ENCODE measurements around the gene CEP170B.
"Not testable (repeated sequence)": the region's sequence is repeated elsewhere in the genome, so short reads cannot be mapped to it uniquely, and the experiment has no call there.

CEP170B gene

DNA sequence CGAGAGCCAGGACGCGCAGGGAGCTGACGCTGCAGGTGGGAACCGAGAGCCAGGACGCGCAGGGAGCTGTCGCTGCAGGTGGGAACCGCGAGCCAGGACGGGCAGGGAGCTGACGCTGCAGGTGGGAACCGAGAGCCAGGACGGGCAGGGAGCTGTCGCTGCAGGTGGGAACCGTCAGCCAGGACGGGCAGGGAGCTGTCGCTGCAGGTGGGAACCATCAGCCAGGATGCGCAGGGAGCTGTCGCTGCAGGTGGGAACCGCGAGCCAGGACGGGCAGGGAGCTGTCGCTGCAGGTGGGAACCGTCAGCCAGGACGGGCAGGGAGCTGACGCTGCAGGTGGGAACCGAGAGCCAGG is 40.5 kb downstream of the CEP170B start:
- DNase-seq (ENCODE audit: low read depth, low spot score), result not testable (repeated sequence)

DNA sequence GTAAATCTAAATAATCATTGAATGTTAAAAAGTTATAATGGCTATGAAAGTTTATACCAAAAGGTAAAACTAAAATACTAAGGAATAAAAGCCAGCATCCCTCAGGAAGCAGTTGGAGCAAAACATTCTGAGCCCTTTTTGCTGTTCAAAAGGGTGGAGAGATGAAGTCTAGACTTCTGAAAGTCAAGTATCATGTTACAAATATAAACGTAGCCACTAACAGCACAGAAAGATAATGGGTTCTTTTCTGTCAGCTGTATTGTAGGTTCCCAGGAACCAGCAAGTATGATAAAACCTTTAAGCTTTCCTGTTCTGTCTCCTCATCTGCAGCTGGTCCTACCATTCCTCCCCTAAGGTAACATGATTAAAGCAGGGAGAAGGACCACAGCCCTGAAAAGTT is 43.2 kb downstream of the CEP170B start:
- no peak for DNase-seq (ENCODE audit: low read depth, low spot score)

DNA sequence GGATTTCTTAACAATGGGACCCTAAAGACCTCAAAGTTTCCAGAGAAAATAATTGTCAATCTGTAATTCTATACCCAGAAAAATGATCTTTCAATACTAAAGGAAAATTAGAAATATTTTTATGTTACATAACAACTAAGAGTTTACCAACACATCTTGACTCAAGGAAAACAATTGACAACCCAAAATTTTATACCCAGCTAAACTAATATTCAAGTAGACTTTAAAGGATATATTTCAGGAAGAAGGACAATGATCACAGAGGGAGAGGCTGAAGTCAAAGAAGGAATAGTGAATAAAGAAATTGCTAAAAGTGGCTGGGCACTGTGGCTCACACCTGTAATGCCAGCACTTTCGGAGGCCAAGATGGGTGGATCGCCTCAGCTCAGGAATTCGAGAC is 47.0 kb downstream of the CEP170B start:
- no peak for DNase-seq (ENCODE audit: low read depth, low spot score)

DNA sequence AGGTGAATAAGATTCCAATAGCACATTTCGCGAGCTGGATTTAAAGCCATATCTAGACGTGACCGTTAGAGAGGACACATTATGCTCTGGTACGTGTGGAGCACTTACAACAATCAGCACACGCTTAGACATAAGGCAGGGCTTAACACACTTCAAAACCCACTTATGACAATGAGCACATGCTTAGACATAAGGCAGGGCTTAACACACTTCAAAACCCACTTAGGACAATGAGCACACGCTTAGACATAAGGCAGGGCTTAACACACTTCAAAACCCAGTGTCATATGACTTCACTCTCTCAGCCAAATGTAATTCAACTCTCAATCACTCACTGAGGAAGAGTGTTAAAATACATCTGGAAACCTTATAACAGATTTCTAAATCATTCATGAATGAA is 48.4 kb downstream of the CEP170B start:
- no peak for DNase-seq (ENCODE audit: low read depth, low spot score)

DNA sequence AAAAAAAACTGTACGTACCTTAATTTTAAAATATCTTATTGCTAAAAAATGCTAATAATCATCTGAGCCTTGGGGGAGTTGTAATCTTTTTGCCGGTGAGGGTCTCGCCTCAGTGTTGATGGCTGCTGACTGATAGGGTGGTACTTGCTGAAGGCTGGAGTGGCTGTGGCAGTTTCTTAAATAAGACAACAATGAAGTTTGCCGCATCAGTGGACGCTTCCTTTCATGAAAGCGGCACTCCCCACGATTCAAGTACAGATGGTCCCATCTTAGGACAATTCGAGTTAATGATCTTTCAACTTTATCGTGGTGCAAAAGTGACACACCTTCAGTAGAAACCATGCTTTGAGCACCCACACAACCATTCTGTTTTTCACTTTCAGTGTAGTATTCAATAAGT is 52.0 kb downstream of the CEP170B start:
- DNase-seq (ENCODE audit: low read depth, low spot score), result no peak

DNA sequence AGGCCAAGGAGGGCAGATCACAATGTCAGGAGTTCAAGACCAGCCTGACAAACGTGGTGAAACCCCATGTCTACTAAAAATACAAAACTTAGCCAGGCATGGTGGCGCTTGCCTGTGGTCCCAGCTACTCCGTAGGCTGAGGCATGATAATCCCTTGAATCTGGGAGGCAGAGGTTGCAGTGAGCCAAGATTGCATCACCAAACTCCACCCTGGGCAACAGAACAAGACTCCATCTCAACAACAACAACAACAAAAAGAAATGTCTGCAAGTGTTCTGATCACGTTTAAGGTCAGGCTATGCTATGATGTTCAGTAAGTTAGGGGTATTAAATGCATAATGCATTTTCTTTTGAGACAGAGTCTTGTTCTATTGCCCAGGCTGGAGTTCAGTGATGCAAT is 52.9 kb downstream of the CEP170B start:
- DNase-seq (ENCODE audit: low read depth, low spot score), result no peak

DNA sequence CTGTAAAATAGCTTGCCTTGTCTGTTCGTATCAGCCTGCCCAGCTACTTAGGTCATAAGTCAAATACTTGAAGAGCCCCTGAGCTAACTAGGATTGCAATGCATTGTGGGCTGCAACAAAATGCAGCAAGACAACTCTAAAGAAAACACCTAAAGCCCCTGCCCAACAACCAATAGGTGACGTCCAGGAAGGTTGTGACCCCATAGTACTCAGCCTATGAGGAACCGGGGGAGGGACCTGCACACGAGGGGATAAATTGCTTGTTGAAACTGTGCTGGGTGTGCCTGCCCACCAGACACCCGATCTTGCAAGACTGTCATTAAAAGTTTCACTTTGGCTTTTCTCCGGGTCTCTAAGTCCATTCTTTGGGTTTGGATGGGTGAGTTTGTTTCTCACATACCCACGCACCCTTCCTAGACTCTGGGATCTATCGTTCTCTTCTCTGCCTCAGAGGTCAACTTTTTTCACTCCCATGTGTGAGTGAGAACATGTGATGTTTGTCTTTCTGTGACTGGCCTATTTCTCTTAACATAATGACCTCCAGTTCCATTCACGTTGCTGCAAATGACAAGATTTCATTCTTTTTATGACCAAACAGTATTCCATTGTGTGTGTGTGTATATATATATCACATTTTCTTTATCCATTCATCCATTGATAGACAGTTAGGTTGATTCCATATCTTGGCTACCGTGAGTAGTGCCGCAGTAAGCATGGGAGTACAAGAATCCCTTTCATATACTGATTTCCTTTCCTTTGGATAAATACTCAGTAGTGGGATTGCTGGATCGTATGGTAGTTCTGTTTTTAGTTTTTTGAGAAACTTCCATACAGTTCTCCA is 54.3 kb downstream of the CEP170B start:
- not testable (repeated sequence) for DNase-seq (ENCODE audit: low read depth, low spot score)

DNA sequence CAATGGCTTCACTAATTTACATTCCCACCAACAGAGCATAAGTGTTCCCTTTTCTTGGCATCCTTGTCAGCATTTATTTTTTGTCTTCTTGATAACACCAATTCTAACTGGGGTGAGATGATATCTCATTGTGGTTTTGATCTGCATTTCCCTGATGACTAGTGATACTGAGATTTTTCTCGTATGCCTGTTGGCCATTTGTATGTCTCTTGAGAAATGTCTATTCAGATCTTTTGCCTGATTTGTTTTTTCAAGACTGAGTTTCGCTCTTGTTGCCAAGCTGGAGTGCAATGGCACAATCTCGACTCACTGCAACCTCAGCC is 54.9 kb downstream of the CEP170B start:
- no peak for DNase-seq (ENCODE audit: low read depth, low spot score)

DNA sequence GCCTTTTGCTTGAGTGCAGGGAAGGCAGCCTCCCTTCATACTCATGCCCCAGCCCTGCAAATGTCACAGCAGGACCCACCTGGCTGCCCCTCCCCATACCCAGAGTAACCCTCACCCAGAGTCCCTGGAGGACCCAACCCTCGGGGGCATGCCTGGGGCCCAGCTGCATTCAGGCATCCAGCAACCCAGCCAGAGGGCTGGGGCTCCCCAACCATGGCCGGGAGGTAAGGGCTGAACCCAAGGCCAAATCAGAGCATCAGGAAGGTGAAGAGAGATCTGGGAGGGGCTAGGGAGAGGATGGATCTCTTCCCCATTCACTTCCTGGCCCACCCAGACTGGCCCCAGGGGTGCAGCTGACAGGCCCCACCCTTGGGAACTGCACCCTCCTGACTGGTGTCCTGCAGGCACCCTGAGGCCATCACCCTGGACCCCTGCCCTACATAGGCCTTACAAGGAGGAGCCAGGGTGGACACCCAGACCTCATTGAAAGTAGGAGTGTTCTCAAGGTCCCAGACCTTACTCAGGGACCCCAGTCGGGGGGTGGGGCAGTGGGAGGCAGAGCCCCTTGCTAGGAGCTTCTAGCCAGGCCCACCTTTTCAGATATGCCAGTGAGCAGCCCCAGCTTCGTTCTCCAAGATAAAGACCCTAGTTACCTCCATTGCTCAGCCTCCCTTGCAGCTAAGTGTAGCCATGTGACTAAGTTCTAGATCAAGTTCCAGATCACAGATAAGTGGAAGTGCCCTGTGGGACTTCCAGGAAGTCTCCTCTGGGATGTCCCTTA is 58.8 kb downstream of the CEP170B start:
- DNase-seq (ENCODE audit: low read depth, low spot score), result no peak

DNA sequence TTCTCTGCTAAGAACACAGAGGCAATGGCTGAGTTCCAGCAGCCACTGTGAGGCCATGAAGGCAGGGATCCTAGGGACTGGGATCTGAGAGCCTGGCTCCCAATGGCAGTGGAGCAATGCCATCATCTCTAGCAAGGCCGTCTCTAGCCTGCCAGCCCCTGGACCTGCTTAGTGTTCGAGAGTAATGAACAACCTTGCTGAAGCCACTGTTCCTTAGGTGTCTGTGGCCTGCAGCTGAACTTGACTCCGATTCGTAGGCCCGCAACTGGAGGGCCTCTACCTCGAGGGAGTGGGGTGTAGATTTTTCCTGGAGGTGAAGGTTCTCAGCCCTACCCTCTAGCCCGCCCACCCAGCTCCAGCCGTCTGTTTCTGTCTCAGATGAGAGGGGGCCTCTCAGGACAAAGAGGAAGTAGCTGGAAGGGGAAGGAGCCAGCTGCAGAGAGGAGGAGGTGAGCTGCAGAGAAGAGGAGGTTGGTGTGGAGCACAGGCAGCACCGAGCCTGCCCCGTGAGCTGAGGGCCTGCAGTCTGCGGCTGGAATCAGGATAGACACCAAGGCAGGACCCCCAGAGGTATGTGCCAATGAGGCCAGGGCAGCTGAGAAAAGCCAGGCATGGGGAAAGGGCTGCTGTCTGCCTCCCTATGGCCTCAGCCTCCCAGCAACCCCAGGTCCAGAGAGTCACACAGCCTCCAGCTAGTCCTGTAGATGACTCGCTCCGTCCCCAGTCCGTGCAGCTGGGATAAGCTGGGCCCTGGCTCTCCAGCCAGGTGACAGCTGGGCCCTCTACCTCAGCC is 59.5 kb downstream of the CEP170B start, which contains the start of gene PLD4:
Gene PLD4, plus strand, starts transcription at position 459 of the 793 bp plus-strand sequence. CDS start 2,262 bp downstream, outside the sequence.
- DNase-seq (ENCODE audit: low read depth, low spot score), result no peak

DNA sequence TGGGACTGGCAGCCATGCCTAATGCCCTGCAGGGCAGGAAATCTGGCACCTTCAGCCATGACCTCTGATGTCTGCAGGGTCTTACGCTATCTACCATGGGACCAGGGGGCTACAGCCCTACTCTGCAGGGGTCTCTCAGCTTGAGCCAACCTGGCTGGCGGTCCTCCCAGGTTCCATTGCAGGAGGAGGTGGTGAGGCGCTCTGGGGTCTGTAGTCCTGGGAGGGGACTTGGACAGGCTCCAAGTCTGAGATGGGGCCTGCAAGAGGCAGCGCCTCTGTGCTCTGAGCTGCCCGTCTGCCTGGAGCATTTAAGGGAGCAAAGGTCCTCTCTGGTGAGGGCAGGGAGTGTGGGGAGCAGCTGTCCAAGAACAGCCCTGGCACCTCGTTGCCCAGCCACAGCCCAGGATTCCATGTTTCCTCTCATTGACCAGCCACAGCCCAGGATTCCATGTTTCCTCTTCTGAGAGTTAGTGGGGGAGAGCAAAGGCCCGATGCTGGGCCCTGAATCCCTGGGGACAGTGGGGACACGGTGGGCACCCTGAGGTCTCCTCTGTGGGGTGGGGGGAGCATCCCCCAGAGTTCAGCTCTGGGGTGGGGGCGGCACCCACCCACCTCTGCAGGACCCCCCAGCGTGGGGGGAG is 60.3 kb downstream of the CEP170B start:
- no peak for DNase-seq (ENCODE audit: low read depth, low spot score)

DNA sequence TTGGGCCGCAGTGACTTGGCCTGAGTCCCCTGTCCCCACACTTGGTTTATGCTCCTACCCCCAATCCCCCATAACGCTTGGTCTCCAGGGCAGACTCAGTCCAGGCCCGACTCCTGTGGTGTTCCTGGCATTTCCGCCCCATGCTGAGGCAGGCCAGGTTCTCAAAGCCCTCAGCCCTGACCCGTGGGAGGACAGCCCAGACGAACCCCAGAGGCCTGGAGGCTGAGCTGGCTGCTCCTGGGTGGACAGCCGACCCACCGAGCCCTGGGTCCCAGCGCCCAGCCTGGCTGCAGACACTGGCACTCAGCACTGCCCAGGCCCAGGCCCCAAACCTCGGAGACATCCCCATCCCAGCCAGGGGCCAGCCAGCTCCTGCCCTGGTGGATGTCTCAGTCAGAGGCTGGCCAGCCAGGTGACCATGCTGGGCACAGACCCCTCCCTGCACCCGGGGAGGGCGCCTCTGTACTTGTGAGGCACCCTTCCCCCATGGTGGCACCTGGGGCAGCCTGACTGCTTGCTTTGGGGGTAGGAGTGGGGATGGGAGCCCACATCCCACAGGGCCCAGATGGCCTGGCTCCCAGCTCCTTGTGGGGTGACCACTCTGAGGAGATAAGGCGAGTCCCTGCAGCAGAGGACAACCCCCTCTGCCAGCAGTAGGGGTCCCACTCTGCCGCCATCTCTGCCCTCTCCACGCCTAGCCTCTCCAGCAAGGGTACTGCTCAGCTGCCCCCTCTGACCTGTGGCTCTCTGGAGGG is 61.0 kb downstream of the CEP170B start:
- no peak for DNase-seq (ENCODE audit: low read depth, low spot score)

DNA sequence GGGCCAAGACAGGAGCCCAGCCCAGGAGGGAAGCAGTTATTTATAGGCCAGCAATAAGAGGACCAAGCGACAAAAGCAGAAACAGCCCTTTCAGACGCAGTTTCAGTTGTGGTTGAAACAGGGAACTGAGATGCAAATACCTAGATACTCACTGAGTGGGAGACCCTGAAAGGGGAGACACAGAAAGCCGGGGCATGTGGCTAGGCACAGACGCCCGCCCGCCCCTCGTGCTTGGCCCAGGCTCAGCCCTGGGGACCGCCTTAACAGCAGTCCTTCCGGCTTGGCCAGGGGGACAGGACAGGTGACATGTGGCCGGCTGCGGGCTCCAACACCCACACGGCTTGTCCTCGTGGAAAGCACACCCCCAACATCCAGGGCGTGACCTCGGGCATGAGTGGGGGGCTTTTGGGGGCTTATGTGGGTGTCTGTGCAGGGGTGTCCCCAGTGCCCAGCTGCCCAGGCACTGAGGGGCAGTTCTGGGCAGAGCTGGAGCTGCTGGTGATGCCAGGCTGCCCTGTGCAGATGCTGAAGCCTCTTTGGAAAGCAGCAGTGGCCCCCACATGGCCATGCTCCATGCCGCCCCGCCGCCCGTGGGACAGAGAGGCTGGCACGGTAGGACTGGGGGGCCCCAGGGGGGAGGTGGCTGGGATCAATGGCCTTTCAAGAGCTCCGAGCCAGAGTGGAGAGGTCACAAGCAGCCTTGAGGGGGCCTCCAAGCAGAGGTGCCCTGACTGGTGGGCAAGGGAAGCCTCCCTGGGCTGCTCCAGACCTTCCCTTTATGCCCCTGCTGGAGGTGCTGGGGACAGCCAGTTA is 61.8 kb downstream of the CEP170B start:
- no peak for DNase-seq (ENCODE audit: low read depth, low spot score)

DNA sequence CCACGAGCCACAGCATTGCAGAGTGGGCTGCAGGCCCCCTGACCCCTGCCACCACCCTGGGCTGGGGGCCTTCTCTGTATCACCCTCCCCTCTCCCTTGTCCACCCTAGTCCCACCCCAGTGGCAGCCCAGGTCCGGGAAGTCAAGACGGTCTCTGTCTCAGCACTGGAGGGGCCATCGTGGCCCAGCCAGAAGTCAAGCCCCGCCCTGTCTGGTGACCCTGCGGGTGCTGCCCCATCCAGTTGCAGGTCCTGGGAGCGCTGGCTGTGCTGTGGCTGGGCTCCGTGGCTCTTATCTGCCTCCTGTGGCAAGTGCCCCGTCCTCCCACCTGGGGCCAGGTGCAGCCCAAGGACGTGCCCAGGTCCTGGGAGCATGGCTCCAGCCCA is 62.4 kb downstream of the CEP170B start:
- no peak for DNase-seq (ENCODE audit: low read depth, low spot score)

DNA sequence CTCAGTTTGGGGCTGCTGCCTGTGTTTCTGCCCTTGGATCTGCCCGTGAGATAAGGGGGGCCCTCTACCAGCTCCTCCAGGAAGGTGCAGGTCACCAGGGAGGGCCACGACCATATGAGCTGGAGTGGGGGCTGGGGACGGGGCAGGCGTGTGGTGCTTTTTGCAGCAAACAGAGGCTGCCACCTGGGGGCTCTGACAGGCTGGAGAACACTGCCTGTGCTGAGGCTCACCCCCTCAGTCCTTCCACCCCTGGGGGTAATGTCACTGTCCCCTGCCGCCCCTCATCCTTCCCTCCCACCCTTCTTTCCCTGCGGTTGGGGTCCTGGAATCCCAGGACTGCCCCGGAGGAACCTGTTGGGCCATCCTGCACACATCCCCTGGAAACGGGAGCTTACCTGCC is 62.8 kb downstream of the CEP170B start:
- DNase-seq (ENCODE audit: low read depth, low spot score), result no peak

DNA sequence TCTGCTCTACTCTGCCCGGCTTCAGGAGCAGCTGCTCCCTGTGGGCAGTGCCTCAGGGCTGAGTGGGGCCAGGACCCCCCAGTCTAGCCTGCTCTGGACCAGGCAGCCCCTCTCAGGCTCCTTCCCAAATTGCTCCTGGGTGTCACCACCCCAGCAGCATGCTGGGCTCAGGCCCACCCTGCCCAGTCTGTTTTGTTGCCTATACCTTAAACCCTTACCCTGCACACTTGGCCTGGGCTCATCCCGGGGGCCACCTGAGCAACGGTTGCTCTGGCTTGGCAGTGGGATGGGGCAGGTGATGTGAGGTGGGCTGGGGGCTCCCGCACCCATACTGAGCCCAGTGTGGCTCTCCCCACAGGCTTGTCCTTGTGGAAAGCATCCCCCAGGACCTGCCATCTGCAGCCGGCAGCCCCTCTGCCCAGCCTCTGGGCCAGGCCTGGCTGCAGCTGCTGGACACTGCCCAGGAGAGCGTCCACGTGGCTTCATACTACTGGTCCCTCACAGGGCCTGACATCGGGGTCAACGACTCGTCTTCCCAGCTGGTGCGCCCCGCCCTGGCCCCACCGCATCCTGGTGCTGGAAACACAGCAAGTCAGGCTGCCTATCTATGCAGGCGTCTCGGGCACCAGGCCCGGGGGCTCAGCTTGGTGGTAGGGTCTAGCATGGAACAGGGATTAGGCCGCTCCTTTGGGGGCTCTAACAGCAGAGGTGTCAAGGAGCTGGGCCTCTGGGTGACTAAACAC is 63.5 kb downstream of the CEP170B start:
- no peak for DNase-seq (ENCODE audit: low read depth, low spot score)

DNA sequence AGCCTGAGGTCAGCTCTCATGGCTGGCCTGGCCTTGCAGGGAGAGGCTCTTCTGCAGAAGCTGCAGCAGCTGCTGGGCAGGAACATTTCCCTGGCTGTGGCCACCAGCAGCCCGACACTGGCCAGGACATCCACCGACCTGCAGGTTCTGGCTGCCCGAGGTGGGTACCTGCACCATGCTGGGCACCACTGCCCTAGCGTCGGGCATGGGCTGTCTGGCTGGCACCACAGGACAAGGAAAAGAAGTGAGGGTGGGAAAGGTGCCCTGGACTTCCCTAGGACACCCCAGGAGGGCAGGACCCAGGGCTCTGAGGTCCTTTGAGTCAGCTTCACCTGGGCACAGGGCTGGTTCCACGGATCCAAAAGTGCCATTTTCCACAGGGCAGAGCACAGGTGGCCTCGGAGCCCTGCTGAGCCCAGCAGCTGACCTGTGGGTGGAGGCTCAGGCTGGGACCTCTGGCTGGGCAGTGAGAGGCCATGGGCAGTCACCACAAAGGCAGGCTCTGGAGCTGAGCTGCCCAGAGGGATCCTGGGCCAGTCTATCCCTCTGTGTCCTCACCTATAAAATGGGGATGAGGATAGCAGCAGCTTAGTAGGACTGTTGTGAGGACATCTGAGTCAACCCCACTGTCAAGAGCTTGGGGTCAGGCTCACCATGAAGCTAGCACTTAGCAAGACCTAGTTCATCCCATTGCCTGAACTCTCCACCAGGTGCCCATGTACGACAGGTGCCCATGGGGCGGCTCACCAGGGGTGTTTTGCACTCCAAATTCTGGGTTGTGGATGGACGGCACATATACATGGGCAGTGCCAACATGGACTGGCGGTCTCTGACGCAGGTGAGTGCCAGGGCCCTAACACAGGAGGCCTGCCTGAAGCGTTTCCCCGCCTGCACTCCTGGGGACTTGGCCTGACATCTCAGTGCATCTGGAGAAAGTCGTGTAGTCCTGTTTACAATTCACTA is 64.5 kb downstream of the CEP170B start:
- no peak for DNase-seq (ENCODE audit: low read depth, low spot score)

DNA sequence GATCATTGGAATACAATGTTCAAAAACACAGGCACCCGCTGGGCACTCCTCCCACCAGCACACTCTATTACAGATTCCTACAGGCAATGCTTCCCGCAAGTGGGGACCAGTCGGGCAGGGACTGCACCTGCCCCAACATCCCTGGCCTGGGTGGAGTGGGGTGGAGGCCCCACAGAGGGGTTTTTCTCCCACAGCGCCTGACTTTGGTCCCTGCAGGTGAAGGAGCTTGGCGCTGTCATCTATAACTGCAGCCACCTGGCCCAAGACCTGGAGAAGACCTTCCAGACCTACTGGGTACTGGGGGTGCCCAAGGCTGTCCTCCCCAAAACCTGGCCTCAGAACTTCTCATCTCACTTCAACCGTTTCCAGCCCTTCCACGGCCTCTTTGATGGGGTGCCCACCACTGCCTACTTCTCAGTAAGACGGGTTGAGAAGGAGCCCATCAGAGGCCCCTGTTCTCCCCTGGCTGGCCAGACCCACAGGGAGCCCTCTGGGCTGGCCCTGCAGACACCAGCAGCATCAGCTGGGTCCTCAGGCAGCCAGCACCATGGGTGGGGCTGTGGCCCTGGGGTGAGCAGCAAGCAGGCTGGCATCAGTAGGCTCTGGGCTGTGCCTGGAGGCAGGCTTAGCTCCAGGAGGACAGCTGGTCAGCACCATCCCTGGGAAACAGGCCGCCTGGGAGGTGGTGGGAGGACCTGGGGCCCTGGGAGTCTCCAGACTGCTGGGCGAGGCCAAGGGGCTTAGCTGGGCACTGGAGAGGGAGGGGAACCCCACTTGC is 65.6 kb downstream of the CEP170B start:
- no peak for DNase-seq (ENCODE audit: low read depth, low spot score)
